Breast epithelium (tissue), 3 donors: ENCODE measurements around the gene C8A.

Experiments used
- POLR2A ChIP-seq: fragments of 450-650 bp; IDR thresholded peaks from one replicate; pipeline ENCODE4 v1.6.1; 2016; ENCODE audit warnings: antibody characterized with exemption, mild to moderate bottlenecking, moderate library complexity
- TF ChIP-seq, protein P1 (sequence below), 3 donors: fragments of 450-650 bp; IDR thresholded peaks; one replicate each; pipeline ENCODE4 v1.5.1; 2016 to 2017; ENCODE audit warnings: antibody characterized with exemption in 3 of 3, mild to moderate bottlenecking in 3 of 3, moderate library complexity in 3 of 3

- TF ChIP-seq, protein P1, sequence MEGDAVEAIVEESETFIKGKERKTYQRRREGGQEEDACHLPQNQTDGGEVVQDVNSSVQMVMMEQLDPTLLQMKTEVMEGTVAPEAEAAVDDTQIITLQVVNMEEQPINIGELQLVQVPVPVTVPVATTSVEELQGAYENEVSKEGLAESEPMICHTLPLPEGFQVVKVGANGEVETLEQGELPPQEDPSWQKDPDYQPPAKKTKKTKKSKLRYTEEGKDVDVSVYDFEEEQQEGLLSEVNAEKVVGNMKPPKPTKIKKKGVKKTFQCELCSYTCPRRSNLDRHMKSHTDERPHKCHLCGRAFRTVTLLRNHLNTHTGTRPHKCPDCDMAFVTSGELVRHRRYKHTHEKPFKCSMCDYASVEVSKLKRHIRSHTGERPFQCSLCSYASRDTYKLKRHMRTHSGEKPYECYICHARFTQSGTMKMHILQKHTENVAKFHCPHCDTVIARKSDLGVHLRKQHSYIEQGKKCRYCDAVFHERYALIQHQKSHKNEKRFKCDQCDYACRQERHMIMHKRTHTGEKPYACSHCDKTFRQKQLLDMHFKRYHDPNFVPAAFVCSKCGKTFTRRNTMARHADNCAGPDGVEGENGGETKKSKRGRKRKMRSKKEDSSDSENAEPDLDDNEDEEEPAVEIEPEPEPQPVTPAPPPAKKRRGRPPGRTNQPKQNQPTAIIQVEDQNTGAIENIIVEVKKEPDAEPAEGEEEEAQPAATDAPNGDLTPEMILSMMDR (IDR thresholded peaks at IDR 0.05) = no peak
- TF ChIP-seq POLR2A = no peak
These were observed 21.5 kb upstream of the C8A start for GRCh38 chr1:56833088-56833487.
